Fibroblast of peridontal ligament (primary cell): Measurements from ENCODE around the gene RAI1.
"Not testable (repeated sequence)": the region's sequence is repeated elsewhere in the genome, so short reads cannot be mapped to it uniquely, and the experiment has no call there.

Source experiments
- DNase-seq: peaks from one replicate; pipeline ENCODE4 v3.0.0-alpha.2; 2010; ENCODE audit errors: extremely low read depth

RAI1 gene

DNA sequence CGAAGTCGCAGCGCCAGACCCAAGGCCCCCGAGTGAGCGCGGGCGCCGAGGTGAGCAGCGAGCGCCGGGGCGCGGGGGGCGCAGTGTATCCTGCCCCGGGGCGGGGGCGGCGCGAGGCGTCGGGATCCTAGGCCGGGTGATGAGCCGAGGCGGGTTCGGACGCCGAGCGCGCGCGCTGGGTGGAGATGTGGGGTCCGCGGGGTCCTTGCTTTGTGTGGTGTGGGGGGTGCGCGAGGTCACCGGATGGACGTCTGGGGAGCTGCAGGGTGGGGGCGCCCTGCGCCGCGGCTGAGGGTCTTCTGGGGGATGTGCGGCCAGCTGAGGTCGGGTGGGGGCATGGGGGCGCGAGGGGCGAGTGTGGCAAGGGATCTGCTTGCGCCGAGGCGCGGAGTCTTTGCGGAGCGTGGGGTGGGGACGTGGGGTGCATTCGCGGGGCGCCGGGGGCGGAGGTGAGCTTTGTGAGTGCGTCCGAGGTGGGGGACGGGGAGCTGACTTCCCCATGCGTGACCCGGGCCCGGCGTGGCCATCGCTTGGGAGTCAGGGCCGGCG is 560 bp downstream of the RAI1 start:
- no peak for DNase-seq

DNA sequence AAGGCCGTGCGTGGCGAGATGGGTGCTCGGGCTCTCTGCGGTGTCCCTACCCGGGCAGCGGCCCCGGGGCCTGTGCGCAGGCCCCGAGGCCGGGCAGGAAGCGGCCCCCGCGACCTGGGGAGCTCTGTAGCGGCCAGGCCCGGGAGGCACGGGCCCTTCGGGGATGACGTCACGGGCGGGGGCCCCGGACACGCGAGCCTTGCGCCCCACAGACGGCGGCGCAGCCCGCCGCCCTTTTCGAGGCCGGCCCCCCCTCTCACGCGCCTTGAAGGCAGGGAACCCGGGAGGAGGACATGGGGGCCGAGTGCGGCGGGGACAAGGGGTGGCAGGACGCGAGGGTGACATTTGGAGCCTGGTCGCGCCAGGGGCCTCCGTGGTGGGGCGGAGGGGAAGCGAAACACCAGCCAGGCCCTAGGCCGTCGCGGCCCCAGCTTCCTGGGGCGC is 1.1 kb downstream of the RAI1 start:
- DNase-seq = no peak

DNA sequence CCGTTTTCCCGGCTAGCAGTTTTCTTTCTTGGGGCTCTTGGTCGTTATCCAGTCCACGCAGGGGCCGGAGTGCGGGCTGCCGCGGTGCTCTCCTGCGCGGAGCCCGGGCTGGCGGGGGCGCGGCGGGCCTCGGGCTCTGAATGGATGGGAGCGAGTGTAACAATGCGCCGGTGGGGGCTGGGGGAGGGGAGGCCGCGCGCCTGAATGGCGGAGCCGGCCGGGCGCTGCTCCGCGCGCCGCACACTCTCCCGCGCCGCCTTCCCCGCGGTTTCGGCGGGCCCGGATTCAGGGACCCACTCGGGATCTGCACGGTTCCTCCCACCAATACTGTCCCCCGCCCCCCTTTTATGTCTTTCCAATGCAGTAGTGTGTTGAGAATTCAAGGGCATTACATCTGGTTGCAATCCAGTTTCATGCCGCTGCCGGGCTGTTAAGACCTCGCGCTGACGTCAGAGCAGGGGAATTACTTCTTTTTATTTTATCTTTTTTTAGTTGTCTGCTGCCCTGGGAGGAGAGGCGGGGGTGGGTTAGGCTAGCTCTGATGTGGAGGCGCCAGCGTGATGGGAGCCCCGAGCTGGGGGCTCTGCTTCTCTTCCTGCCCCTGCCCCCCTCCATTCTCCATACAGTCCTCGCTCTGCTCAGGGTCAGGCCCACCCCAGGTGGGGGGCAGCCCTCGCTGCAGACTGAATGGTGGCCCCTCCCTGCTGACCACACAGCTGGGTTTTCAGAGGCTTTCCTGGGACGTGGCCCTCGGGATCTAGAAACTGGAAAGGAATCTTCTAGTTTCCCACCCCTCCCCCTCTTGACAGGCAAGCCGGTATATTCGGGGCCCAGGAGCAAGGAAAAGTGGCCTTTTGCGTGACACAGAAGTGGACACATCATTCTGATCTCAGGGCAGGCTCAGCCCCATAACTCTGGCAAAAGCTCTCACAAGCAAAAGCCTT is 1.8 kb downstream of the RAI1 start:
- DNase-seq = peak; percentile 93

DNA sequence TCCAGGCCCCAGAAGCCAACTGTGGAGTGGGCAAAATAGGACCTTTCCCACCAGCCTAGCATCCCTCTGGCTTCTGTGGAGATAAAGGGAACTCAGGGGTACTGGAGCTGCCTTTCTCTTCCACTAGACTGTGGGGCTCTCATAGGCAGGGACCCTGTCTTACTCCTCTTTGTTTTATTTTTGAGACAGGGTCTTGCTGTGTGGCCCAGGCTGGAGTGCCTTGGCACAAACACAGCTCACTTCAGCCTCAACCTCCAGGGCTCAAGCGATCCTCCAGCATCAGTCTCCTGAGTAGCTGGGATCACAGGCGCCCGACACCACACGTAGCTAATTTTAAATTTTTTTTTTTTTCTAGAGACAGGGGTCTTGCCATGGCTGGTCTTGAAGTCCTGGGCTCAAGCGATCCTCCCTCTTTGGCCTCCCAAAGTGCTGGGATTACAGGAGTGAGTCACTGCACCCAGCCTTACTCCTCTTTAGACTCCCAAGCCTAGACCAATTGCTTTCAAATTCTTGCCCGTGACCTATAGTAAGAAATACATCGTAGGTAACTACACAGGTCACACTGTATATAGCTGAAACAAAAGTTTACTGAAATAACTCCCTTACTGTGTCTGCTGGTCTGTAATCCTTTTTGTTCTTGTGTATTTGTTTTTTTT is 2.6 kb downstream of the RAI1 start:
- no peak for DNase-seq

DNA sequence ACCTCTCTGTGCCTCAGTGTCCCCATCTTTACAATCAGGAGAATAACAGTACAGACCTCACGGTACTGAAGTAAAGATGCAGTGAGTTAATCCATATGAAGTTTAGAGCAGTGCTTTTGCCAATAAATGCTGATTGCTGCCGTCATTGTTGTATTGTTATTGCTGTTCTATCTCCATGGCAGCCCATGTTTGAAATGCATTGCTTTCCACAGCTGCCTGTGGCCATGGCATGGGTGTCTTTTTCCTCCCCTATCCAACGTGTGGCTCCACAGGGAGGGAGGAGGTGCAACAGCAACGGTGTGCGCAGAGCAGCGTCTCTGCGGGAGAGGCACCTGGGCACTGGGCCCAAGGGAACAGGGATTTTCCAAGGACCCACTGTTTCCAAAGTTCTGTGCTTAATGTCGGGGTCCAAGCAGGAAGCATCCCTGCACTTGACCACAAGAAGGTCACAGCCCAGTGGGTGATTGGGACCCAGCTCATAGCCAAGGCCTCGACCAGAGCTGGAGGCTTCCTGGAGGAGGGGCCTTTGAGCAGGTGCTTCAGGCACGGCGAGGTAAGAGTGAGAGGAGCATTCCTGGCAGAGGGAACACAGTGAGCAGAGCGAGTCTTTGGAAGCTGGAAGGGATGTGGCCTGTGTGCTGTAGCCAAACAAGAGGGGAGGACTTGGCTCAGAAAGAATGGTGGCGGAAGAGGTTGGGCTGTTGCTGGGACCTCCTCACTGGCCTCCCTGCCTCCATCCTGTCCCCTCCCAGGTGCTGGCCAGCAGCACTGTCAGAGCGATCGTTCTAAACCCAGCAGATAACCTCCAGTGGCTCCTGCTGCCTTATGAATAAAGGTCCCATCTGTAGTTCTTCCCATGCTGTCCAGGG is 3.9 kb downstream of the RAI1 start:
- DNase-seq = peak; percentile 78

DNA sequence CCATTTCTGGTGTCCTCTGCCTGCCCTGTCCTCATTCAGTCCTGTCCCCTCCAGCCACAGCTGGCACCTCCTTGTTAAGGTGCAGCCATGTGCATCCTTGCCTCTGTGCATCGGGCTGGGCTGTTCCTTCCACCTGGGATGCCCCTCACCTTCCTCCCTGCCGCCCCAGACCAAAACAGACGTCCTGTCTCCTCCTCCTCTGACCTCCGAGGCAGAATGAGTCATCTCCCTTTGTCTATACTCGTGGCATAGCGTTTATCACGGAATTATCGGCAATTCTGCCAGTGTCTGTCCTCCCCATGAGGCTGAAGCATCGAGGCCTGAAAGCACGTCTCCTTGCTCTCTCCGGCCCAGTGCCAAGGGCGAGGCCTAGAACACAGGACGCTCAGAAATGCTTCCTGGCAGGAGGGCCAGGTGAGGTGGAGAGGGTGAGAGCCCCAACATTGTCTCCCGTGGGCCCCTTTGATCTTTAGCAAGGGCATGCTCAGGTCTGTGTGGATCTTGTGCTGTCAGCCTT is 4.6 kb downstream of the RAI1 start:
- peak; percentile 85 for DNase-seq

DNA sequence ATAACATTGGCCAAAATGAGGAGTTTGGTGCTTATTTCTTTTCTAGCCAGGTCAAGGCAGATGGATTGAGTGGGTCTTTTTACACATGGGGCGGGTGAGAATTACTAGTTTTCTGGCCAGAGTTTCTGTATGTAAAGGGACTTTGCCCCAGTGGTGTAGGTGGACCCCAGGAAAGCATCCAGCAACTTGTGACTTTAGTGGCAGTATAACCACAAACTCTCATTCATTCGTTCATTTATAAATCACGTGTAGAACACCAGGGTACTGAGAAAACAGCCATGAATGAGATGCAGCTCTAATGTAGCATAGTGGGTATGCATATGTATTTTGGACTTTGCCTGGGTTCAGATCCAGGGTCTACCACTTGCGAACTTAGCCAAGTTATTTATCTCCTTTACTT is 8.1 kb downstream of the RAI1 start:
- DNase-seq = no peak

DNA sequence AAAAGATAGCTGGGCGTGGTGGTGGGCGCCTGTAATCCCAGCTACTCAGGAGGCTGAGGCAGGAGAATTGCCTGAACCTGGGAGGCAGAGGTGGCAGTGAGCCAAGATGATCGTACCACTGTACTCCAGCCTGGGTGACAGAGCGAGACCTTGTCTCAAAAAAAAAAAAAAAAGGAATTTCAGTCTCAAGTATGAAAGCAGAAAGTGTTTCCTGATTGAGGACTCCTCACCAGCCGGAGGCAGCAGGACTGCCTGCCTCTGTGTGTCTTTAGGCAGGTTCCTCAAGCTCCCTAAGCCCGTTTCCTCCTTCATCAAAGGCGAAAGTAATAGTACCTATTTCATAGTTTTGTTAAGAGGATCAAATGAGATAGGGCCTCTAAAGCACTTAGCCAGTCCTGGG is 9.0 kb downstream of the RAI1 start:
- DNase-seq = not testable (repeated sequence)

DNA sequence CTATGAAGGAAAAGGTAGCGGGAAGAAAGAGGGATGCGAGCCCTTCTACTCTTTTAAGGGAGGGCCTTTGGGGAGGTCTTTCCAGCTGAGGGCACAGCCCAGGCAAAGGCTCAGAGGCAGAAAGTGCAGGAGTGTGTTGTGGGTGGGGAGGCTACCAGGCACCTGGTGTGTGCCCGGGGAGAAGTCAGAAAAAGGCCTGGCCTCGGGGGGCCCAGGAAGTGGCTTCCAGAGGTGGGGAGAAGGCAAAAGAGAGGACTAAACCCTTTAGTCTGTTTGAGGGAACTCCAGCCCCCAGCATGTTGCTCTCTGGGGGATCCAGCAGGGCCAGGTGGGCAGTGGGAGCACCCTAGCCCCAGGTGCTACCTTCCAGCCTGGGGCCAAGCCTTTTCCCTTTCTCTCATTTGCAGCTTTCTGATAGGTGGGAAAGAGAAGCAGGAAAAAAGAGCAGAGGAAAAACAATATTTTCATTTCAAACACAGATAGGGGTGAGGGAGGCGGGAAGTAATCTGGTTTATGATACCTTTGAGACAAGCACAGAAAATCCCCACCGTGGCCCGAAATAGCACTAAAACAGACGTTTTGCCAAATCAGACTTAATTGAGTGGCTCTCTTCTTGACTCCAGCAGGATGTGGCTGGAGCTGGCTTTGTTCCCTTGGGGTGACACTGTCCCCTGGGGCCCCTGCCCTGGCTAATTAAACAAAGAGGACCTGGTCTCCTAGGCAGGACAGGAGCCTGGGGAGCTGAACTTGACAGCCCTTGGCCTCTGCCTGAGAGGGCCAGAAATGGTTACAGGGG is 10.4 kb downstream of the RAI1 start:
- DNase-seq = no peak

DNA sequence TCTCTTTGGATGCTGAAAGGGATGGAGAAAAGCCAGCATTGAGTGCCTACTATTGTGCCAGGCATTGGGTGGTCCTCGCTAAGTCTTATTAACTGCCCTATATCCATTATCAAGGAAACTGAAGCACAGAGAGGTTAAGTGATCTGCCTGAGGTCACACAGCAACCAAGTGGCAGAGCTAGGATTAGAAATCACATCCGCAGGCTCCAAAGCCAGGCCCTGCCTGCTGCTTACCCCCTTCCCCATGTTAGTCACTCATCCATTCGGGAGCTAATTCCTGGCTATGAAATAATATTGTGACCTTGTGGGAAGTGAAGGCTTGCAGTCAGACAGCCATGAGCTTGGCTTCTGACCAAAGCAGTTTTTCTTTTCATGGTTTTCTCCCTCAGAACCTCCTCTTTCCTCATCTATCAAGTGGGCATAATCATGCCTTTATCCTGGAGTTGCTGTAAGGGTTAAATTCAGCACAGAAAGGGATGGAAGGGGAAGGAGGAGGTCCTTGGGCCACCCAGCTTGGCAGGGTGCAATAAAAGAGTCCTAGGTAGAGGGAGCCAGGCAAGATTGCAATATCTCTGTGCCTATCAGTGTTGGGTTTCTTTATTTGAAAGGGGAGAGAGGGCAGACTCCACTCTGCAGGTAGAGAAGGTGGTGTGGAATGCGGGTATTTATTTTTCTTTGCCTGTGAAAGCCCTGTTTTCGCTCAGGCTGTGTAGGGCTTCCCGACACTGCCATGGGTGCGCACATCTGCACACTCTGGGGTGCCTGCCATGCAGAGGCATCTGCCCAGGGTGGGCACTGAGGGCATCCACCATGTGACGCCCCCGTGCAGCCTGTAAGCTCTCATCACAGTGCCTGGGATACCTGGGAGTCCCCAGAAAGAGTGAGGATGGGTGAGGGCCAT is 11.3 kb downstream of the RAI1 start:
- no peak for DNase-seq

DNA sequence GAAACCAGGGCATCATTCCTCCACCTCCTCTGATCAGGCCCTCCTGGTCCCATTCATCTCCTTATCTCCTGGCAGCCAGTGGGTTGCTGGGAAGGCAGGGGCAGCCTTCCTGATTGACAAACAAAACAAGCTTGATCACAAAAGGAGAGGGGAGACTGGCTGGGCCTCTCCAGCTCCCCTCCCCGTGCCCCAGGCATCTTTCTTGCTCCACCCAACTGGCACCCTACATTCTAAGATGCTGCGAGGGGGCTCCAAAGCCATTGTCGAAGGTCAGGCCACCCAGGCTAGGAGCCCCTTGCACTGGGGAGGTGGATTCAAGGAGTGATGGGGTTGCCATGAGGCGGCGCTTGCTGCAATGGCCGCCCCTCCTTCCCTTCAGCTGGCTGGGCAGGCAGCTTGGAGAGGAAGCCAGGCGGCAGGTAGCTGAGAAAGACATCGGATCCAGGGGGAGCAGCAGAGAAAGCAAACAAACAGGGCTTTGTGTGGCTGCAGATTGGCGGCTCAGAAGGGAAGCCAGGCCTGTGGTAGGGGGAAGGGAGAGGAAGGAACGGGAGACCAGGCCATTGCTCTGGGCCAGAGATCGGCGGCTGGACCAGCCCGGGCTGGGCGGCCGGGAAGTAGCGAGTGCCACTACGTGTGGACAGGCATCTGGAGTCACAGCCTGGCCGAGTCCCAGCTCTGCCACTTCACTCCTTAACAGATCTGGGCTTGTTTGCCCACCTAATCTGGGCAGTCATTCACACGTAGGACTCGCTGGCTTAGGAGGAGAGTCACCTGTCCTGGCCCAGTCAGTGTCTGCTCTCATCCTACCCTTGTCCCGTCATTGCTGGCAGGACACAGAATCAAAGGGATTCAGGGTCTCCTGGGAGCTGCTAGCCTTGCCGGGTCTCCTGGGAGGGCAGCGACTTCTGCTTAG is 12.3 kb downstream of the RAI1 start:
- DNase-seq = no peak

DNA sequence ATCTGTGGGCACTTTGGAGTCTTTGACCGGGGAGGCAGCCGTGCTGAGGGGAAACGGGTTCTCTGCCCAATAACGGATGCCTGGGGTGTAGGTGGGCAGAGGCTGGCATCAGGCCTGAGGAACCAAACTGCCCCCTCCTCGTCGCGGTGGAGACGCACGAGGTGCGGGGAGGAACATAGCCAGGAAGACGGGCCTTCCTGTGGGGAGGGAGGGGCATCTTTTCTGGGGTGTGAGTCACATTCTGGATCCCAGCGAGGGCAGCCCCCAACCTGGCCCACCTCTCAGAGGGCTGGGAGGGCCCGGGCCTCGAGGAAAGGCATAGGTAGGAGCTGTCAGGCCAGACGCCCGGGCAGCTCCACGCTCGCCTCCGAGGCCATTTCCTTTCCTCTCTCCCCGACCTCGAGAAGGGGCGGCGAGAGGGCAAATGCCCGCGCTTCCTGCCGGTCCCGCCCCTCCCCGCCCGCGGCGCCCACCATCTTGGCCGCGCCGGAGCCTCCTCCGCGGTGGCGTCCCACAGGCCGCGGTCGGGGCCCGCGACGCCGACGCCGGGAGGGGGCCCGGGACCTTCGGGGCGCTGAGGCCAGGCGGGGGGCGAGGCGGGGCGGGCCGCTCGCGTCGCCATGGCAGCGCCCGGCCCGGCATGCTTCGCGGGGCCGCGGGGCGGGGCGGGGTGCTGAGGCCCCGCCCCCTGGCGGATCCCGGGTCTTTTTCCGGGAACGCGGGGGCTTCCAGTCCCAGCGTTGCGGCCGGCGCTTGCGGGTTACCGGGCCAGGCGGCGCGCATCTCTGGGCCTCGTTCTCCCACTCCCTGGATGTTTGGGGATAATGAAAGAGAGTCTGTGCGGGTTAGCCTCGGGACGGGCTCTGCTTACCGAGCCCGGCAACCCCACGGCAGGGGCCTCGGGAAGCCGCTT is 13.2 kb downstream of the RAI1 start:
- no peak for DNase-seq

DNA sequence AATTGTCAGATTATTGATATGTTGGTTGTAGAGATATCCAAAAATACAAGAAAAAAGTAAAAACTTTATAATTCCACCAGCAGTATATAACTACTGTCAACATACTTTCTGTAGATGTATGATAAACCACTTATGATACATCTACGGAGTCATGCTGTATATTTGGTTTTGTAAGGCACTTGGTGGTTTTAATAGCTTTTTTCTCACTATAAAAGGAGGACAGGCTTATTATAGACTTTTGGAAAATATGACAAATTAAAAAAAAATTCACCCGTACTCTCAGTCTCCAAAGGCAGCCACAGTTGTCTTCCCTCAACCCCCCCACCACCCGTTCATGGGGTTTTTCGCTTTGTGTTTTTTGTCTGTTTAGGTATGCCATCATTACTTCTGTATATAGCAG is 14.8 kb downstream of the RAI1 start:
- DNase-seq = no peak

DNA sequence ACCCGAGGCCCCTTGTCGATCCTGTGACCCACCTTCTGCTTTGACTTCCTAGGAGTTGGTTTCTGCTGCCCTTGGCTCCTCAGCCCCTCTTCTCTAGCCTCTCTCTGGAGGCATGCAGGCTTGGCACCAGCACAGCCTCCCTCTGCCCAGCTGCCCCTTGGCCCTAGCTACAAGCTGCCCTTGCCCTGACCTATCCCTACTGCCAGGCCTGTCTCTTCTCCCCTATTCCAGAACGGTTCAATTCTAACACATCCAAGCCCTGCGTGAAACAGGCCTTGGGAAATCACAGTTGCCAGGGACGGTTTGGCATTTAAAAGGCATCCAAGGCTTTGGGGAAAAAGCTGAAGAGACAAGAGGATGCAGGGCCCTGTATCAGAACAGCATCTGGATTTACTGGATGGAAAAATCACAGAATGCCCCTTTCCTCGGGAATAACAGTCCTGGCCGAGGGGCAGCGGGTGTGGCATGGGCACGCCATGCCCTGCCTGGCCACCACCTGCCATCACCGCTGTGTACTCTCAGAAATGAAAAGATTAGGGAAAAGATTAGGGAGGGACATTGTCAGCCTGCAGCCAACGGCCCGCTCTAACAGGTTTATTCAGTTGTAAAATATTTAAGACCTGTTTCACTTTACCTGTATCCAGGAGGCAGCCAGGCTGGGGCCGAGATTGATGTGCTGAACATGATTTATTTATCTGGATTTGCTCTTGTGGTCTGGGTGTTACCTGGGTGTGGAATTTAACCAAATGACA is 15.8 kb downstream of the RAI1 start:
- no peak for DNase-seq

DNA sequence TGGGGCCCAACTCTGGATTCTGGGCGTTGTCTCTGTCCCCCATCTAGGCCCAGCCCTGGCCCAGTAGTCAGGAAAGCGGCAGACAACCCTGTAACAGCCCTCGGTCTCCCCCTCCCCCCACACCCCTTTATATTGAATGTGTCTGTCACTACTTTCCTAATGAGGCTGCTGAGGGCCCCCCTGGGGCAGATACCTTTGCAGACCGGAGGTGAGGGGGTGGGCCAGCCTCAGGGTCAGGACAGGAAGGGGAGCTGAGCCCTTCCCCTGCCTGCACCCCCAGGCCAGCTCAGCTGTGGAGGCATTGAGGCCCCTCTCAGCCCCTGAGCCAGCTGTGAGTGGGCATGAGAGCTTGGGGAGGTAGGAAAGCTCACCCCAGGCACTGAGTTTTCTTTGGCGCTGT is 17.1 kb downstream of the RAI1 start:
- DNase-seq = no peak

DNA sequence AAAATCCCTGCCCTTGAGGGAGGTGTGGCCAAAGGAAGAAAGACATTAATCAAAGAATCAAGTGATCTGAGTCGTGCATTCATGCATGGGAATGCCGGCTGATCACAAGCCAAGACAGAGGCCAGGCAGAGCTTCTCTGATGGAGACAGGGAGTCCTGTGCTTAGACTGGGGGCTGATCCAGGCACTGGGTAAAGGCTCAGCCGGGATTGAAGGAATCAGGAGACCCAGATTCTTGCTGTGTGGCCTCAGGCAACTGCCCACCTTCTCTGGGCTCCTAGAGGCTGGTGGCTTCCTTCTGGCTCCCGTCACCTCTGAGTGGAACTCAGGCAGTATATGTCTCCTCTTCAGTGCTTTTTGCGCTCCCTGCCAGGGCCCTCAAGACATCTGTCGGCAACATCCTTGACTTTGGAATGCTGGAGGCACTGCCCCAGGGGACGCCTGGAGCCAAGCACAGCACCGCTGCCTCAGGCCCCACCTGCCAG is 17.7 kb downstream of the RAI1 start:
- DNase-seq = no peak

DNA sequence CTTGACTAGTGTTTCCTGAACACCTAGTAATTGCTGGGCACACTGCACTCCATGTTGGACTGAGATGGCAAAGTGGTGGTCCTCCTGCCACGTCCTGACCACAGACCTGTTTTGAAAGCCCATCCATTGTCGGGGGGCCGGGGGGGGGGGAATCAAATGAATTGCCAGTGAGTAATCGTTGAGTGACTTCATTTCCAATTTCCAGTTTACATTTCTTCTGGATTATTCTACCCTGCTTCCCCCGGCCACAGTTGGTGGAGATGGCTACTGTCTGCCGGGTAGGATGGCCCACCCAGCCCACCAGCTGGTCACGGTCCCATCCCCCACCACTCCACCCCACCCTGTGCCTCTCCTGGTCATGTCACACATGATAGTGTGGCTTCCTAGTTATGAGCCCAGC is 18.2 kb downstream of the RAI1 start:
- no peak for DNase-seq
